GM20000 (cell line): ENCODE results near the gene ZC3HAV1.

Experiments used
- DNase-seq: peaks from one replicate; pipeline ENCODE4 v3.0.0; 2012; ENCODE audit warnings: low spot score
- CTCF ChIP-seq: IDR thresholded peaks from 2 replicates; pipeline ENCODE4 v1.5.1; 2012; ENCODE audit warnings: mild to moderate bottlenecking, control low read depth; ENCODE audit errors: extremely low read depth, missing control alignments

Gene ZC3HAV1

GRCh38 chr7:139036901-139037300, 72.6 kb downstream of the ZC3HAV1 start:
- TF ChIP-seq CTCF: no peak
- DNase-seq: no peak

DNA sequence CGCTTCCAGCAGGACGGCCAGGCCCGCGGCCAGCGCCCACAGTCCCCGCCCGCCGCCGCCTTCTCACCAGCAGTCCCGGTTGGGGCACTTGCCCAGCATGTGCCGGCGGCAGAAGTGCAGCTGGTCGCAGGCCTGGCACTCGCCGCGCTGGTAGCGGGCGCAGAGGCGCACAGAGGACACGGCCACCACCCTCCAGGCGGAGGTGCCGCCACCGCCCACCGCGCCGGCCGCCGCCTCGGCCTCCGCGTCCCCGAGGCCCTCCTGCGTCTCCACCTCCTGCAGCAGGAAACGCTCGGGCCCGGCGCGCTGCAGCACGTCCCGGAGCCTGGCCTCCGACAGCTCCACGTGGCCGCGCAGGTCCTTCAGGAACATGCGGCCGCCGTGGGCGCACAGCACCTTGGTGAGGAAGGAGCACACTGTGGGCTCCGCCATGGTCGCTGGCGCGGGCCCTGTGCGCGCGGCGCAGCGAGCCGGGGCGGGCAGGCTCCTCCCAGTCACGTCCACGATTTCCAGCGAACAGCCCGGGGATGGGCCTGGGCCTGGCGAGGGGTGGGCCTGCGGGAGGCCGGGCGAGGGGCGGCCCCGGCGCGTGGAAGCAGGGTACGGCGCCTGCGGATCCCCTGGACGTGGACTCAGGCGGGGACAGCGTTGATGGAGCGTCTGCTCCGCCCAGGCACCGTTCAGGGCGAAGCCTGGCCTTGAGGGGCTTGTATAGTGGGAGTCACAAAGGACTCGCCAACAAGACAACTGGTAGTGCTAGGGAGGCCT, 73.8 kb downstream of the ZC3HAV1 start, which contains the start of gene ZC3HAV1L:
ZC3HAV1L (minus strand) TSS at position 457 of the 768 bp plus-strand sequence; CDS start at position 432, 25 bp downstream.
- no peak for TF ChIP-seq CTCF
- DNase-seq: peak; percentile 91

DNA sequence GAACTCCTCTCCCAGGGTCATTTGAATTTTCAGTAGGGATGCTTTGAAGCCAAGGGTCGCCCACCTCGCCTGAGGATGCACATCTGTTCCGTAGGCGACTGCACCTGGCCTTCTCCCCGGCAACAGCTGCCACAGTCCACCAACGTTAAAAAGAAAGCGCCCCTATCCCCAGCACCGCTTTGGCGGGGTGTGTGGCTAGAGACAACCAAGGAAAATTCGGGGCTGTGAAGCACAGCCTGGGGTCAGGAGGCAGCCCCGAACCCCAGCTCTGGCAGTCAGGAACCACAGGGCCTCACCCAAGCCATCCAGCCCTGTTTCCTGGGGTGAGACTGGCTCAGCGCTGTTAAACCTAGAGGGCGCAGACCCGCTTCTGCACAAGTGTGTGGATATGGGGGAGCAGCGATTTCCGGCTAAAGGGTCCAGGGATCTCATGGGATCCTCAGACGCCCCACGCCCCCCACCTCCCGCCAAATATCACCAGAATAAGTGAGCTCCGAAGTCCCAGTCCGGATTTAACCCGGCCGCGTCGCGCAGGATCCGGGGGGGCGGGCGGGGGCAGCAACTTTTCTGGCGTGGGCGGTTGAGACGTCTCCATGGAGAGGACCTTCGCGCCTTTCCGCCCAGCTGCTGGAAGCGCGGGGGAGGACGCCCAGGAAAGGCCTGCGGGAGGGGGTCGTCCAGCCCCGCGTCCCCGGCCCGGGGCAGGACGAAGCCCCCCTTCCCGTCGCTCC, 74.5 kb downstream of the ZC3HAV1 start:
- DNase-seq: peak; percentile 77
- no peak for TF ChIP-seq CTCF

GRCh38 chr7:139034336-139034735, 75.2 kb downstream of the ZC3HAV1 start:
- TF ChIP-seq CTCF: no peak
- no peak for DNase-seq

DNA sequence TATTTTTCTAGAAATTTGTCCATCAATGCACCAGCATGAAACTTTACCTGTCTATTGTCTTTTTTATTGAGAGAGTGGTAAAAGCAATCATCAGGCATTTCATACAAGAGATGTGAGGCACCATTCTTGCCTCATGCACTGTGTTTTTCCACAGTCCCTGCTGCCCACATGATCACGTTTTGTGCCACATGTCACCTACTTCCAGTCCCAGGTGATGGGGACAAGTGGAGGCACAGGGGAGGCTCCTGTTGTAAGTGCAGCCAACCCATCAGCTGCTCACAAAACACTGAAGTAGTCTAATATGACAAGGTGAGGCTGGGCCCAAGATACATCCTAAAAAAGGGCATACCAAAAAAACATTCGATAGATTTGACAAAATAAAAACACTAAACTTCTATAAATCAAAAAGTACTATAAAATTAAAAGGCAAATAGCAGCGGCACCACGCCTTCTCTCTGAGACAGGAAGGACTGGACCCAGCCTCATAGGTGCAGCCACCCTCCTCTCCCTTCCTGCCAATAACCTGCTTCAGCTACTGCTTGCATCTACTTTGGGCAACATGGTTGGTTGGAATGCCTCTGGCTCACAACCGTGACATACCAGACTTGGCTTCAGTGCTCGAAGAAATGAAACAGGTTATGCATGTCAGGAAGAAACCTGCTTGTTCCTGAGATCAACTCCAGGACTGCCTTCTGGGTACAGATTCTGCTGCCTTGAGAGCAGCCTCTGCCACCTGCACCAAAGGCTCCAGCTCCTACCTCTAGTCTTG, 76.0 kb downstream of the ZC3HAV1 start:
- DNase-seq: no peak
- no peak for TF ChIP-seq CTCF

DNA sequence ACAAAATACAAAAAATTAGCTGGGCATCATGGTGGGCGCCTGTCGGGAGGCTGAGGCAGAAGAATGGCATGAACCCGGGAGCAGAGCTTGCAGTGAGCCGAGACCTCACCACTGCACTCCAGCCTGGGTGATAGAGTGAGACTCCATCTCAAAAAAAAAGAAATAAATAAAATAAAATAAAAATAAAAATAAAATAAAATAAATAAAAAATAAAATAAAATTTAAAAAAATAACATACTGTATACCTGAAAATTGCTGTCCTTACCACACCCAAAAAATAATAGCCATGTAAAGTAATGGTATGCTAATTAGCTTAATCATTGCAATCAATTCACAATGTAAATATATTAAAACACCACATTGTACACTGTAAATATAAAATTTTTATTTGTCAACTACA, 77.0 kb downstream of the ZC3HAV1 start:
- no peak for TF ChIP-seq CTCF

More for the DNA sequence above, 77.0 kb downstream of the ZC3HAV1 start:
- DNase-seq: no peak
